Endothelial cell of umbilical vein (primary cell): ENCODE data around the gene DACH2. TPM values are rescaled to one million over a fixed set of nuclear protein-coding genes. Genes with fewer than 3 reads are reported as not detected.
A peak's percentile ranks its signal among the peaks of the same experiment; 100 is the strongest.

Experiments
- BruUV-seq: library from RNA; stranded (reverse); fragments of 400-500 nt; replicated peaks from 2 replicates; lab custom pipeline; 2021; lab: Mats Ljungman, UMichigan
- CTCF ChIA-PET: fragments of 300-600, 350-600 bp; sonication (Branson Sonifier 250); formaldehyde crosslinking; loops from one replicate; lab custom pipeline; 2021; ENCODE audit warnings: antibody characterized with exemption, inconsistent platforms; lab: Charles Lee
- POLR2A ChIA-PET: fragments of 300-600, 350-600 bp; sonication (Branson Sonifier 250); formaldehyde crosslinking; loops from one replicate; lab custom pipeline; 2021; ENCODE audit warnings: antibody characterized with exemption, inconsistent platforms; lab: Charles Lee
- DNase-seq: peaks from one replicate; pipeline ENCODE4 v3.0.0-alpha.2; 2011; ENCODE audit warnings: low read depth, low spot score
- FAIRE-seq: peaks from 2 replicates; lab custom pipeline; 2011; peaks lifted over from hg19 to GRCh38; lab: Jason Lieb, UNC
- H2AFZ ChIP-seq: 2 replicates; pipeline ENCODE4 v1.6.0; 2012; ENCODE audit warnings: low read depth, low read length, control low read depth, inconsistent platforms
- H3K27ac ChIP-seq: 2 replicates; pipeline ENCODE4 v1.5.1; 2011; ENCODE audit warnings: low read depth, mild to moderate bottlenecking, control low read depth, low read length, moderate library complexity; ENCODE audit not compliant: insufficient read depth
- H3K27me3 ChIP-seq, 2 experiments: 2 replicates each; pipeline versions ENCODE4 v1.6.0 to v1.6.1; 2011; ENCODE audit warnings: low read length in 2 of 2, mixed read lengths in 1 of 2; ENCODE audit not compliant: control insufficient read depth in 2 of 2, insufficient read depth in 2 of 2
- H3K36me3 ChIP-seq, 2 experiments: 2 replicates in 1 of 2; 3 replicates in 1 of 2; pipeline ENCODE4 v1.5.1; 2011; ENCODE audit warnings: low read length in 2 of 2, mild to moderate bottlenecking in 1 of 2, moderate library complexity in 1 of 2; ENCODE audit not compliant: control insufficient read depth in 2 of 2, insufficient read depth in 2 of 2; ENCODE audit errors: extremely low read depth in 1 of 2
- H3K4me1 ChIP-seq: 3 replicates; pipeline ENCODE4 v1.5.1; 2011; ENCODE audit warnings: mild to moderate bottlenecking, low read length; ENCODE audit not compliant: control insufficient read depth, insufficient read depth; ENCODE audit errors: extremely low read depth
- H3K4me2 ChIP-seq: 2 replicates; pipeline ENCODE4 v1.6.1; 2011; ENCODE audit warnings: low read length, control low read depth, mixed read lengths; ENCODE audit not compliant: insufficient read depth
- H3K4me3 ChIP-seq, 3 experiments: fragments of 200-600 bp in 1 of 3; sonication (generic), shearing (Covaris generic) in 1 of 3; replicated peaks in 1 of 3; 2 replicates each; pipeline ENCODE4 v1.5.1; 2011 to 2016; ENCODE audit warnings: control low read depth in 3 of 3, low read length in 3 of 3, mild to moderate bottlenecking in 2 of 3, inconsistent platforms in 1 of 3, low read depth in 1 of 3, moderate library complexity in 1 of 3; ENCODE audit not compliant: insufficient read depth in 1 of 3
- H3K79me2 ChIP-seq: 2 replicates; pipeline ENCODE4 v1.6.0; 2012; ENCODE audit warnings: low read length, inconsistent platforms; ENCODE audit not compliant: control insufficient read depth, insufficient read depth
- H3K9ac ChIP-seq: replicated peaks from 2 replicates; pipeline ENCODE3; 2011; ENCODE audit warnings: low read length, control low read depth; ENCODE audit not compliant: insufficient read depth; ENCODE audit errors: extremely low read depth
- H3K9me1 ChIP-seq: replicated peaks from 3 replicates; pipeline ENCODE4 v1.6.0; 2011; ENCODE audit warnings: mild to moderate bottlenecking, low read length; ENCODE audit not compliant: control insufficient read depth, insufficient read depth; ENCODE audit errors: extremely low read depth
- H3K9me3 ChIP-seq: replicated peaks from 2 replicates; pipeline ENCODE4 v1.5.1; 2012; ENCODE audit warnings: low read length, inconsistent platforms; ENCODE audit not compliant: control insufficient read depth, insufficient read depth
- H4K20me1 ChIP-seq: replicated peaks from 2 replicates; pipeline ENCODE3; 2011; ENCODE audit warnings: mild to moderate bottlenecking, low read length; ENCODE audit not compliant: control insufficient read depth, insufficient read depth; ENCODE audit errors: extremely low read depth
- EZH2 ChIP-seq: IDR thresholded peaks from 2 replicates; pipeline ENCODE4 v1.6.1; 2012; ENCODE audit warnings: borderline replicate concordance, low read depth, mild to moderate bottlenecking, moderate library complexity, low read length, inconsistent platforms; ENCODE audit not compliant: severe bottlenecking
- FOS ChIP-seq: IDR thresholded peaks from 2 replicates; pipeline ENCODE4 v1.6.1; 2011; ENCODE audit warnings: mild to moderate bottlenecking, low read length, moderate library complexity, borderline replicate concordance; ENCODE audit not compliant: insufficient read depth
- GATA2 ChIP-seq: IDR thresholded peaks from 2 replicates; pipeline ENCODE4 v1.7.0; 2011; ENCODE audit warnings: low read depth, mild to moderate bottlenecking, moderate library complexity, mixed read lengths, low read length; ENCODE audit not compliant: insufficient read length, insufficient read depth
- JUN ChIP-seq: IDR thresholded peaks from 2 replicates; pipeline ENCODE4 v1.6.1; 2011; ENCODE audit warnings: borderline replicate concordance, low read depth; ENCODE audit not compliant: insufficient read length, insufficient read depth
- MYC ChIP-seq: IDR thresholded peaks from one replicate; pipeline ENCODE4 v1.6.1; 2011; ENCODE audit warnings: mild to moderate bottlenecking, low read depth, low read length
- POLR2A ChIP-seq: IDR thresholded peaks from 2 replicates; pipeline ENCODE4 v1.6.1; 2012; ENCODE audit warnings: low read depth, mild to moderate bottlenecking, control low read depth, low read length
- POLR2AphosphoS5 ChIP-seq: IDR thresholded peaks from 2 replicates; pipeline ENCODE4 v1.6.1; 2012; ENCODE audit warnings: low read depth, mild to moderate bottlenecking, control low read depth, low read length, moderate library complexity; ENCODE audit not compliant: insufficient read depth
- dilution Hi-C: fragments of 300-500 bp; cut with MboI; formaldehyde crosslinking; loops from one replicate; pipeline ENCODE4 v1.15.0; 2019; ENCODE audit warnings: low sequenced_read_pairs; ENCODE audit not compliant: extremely low pct_ligation_motif_present
- intact Hi-C: fragments of 100-400 bp; cut with micrococcal nuclease; formaldehyde crosslinking; loops from one replicate; pipeline ENCODE4 v1.10.0; 2022
- polyA plus RNA-seq, 4 experiments: library from polyadenylated mRNA; depleted of rRNA in 3 of 4; stranded (reverse) in 3 of 4; unstranded in 1 of 4; fragments of >200 nt; gene quantifications; 2 replicates each; pipeline versions ENCODE4 v1.2.1 to v1.2.3, GENCODE V29; 2011 to 2012; ENCODE audit warnings: missing spikeins in 1 of 4
- total RNA-seq: library from RNA; stranded (reverse); gene quantifications from 2 replicates; pipeline ENCODE4 v1.2.3, GENCODE V29; 2021
- TF ChIP-seq, protein P1 (sequence below), 2 donors: IDR thresholded peaks; 1 replicate in 1 of 2; 2 replicates in 1 of 2; pipeline ENCODE4 v1.5.1; 2011; ENCODE audit warnings: low read length in 2 of 2, mild to moderate bottlenecking in 2 of 2, moderate library complexity in 2 of 2, control low read depth in 1 of 2, inconsistent platforms in 1 of 2, low read depth in 1 of 2; ENCODE audit not compliant: insufficient read depth in 1 of 2; ENCODE audit errors: extremely low read depth in 1 of 2
- TF ChIP-seq, protein P2 (sequence below): IDR thresholded peaks from 2 replicates; pipeline ENCODE4 v1.6.1; 2011; ENCODE audit not compliant: insufficient read depth, insufficient read length

DACH2 gene
- total and polyA plus RNA-seq, 2 donors (not counting 3 experiments of a cell fraction or from before 2014, with no cell fraction given): not detected

DNA sequence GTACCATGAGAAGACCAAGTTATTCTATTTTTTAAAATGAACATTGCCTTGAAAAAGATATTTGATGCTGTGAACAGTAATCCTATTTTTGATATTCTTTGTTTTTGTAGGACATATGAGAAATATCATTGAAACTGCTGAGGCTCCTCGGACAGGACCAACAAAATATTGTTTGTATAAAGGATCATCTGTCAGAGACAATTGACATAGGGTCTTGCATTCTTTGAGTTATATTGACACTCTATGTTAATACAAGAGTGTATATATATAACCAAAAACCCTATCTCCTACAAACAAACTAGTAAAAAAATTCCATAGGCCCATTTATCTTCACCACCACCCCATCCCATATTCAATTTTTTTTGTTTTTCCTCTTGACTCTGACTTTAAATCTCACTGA, 222.7 kb downstream of the DACH2 start:
- Histone ChIP-seq H3K4me1 (peaks cover 8% of the 10 kb centered on the region), H3K27ac (peak overlapping the region; percentile 45), H3K4me2 (no peak overlapping the region), H3K9me1 (no peaks in the 10 kb centered on the region), H2AFZ (no peak overlapping the region), H3K36me3 (no peaks in the 10 kb centered on the region), H3K27me3 (no peaks in the 10 kb centered on the region), H4K20me1 (no peaks in the 10 kb centered on the region), H3K9ac (no peak overlapping the region), H3K79me2 (no peaks in the 10 kb centered on the region), H3K4me3 (no peak overlapping the region), H3K9me3 (no peaks in the 10 kb centered on the region)
- POLR2A ChIA-PET: no interaction called here
- intact Hi-C loops (no loop called here), dilution Hi-C loops (no loop called here)
- TF ChIP-seq POLR2A (no peak), FOS (no peak), MYC (no peak), JUN (no peak), EZH2 (no peak), POLR2AphosphoS5 (no peak), GATA2 (no peak)
- TF ChIP-seq, protein P1, sequence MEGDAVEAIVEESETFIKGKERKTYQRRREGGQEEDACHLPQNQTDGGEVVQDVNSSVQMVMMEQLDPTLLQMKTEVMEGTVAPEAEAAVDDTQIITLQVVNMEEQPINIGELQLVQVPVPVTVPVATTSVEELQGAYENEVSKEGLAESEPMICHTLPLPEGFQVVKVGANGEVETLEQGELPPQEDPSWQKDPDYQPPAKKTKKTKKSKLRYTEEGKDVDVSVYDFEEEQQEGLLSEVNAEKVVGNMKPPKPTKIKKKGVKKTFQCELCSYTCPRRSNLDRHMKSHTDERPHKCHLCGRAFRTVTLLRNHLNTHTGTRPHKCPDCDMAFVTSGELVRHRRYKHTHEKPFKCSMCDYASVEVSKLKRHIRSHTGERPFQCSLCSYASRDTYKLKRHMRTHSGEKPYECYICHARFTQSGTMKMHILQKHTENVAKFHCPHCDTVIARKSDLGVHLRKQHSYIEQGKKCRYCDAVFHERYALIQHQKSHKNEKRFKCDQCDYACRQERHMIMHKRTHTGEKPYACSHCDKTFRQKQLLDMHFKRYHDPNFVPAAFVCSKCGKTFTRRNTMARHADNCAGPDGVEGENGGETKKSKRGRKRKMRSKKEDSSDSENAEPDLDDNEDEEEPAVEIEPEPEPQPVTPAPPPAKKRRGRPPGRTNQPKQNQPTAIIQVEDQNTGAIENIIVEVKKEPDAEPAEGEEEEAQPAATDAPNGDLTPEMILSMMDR (IDR thresholded peaks at IDR 0.05; ENCODE audit: extremely low read depth in 1 of 2, insufficient read depth in 1 of 2, low read depth in 1 of 2, low read length in 2 of 2): no peak
- TF ChIP-seq, protein P2, sequence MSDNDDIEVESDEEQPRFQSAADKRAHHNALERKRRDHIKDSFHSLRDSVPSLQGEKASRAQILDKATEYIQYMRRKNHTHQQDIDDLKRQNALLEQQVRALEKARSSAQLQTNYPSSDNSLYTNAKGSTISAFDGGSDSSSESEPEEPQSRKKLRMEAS: no peak
- CTCF ChIA-PET: no interaction called here
- no TSS peak for BruUV-seq
- DNase-seq: no peak
- FAIRE-seq: no peak
